C4-2B (cell line): Measurements from ENCODE around the gene MYO6.

Experiments used
- H3K27ac ChIP-seq: fragments of 450-650 bp; 2 replicates; pipeline ENCODE4 v1.5.1; 2017
- CTCF ChIP-seq: fragments of 450-650 bp; conservative IDR thresholded peaks from 2 replicates; pipeline ENCODE4 v1.5.1; 2017; ENCODE audit warnings: mild to moderate bottlenecking
- ZFX ChIP-seq: fragments of 450-650 bp; IDR thresholded peaks from 2 replicates; pipeline ENCODE4 v1.6.1; 2017

Gene MYO6

GRCh38 chr6:75943381-75943780, 194.3 kb downstream of the MYO6 start:
- no peak overlapping the region for H3K27ac ChIP-seq
- no peak for TF ChIP-seq CTCF
- no peak for TF ChIP-seq ZFX

GRCh38 chr6:75946146-75946831, 197.2 kb downstream of the MYO6 start:
- H3K27ac ChIP-seq: no peak overlapping the region
- TF ChIP-seq CTCF: no peak
- TF ChIP-seq ZFX: no peak

GRCh38 chr6:75947935-75948334, 198.9 kb downstream of the MYO6 start:
- H3K27ac ChIP-seq: no peak overlapping the region
- TF ChIP-seq CTCF (no peak), ZFX (no peak)

DNA sequence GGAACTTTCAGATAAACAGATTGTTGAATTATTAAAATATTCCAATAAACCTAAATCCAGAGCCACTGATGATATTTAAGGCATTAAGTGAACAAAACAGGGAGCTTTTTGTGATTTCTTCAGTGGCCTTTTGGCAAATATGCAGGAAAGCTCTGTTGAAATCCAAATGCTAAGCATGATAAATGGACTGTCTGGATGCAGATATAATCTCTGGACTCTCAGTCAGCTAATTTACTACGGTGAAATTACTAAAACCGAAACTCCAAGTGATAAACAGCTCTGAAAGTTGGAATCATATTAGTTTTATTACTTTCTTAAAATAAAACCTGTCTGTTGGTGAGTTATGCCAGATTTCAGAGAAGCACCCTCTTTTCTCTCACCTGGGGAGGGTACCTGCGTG, 203.1 kb downstream of the MYO6 start:
- H3K27ac ChIP-seq: no peak overlapping the region
- TF ChIP-seq CTCF (no peak), ZFX (no peak)

DNA sequence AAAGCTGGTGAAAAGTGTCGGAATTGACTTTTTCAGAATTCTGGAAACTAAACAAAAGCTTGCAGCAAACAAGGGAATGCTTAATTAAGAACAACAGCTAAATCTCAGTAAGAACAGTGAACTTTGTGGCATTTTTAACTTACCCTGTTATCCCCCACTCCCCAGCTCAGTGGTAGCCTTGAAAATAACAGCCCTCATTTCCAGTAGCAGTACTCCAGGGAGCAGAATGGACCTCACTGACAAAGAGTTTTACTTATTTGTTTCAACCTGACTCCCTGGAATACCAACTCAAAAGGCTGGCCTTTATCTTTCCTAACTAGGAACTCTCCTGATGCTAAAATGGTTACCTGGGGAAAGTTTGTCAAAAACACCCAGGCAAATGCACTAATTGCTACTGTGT, 214.5 kb downstream of the MYO6 start:
- TF ChIP-seq ZFX (no peak), CTCF (no peak)
- no peak overlapping the region for H3K27ac ChIP-seq

- TF ChIP-seq CTCF (no peak), ZFX (no peak)
- no peak overlapping the region for H3K27ac ChIP-seq
Measured at GRCh38 chr6:75968143-75968542, 219.1 kb downstream of the MYO6 start.
